Peyer's patch (tissue), 4 donors: ENCODE results near the gene OR9A2. TPM values are rescaled to one million over a fixed set of nuclear protein-coding genes. Genes with fewer than 3 reads are reported as not detected.

ENCODE experiments used
- DNase-seq, 3 donors: peaks; one replicate each; pipeline ENCODE4 v3.0.0-alpha.2; 2017 to 2019
- H3K27ac ChIP-seq, 4 donors: fragments of 200-600 bp; sonication (generic); one replicate each; pipeline ENCODE4 v1.5.1; 2016 to 2019
- H3K27me3 ChIP-seq, 2 donors: fragments of 200-600 bp; sonication (generic); one replicate each; pipeline ENCODE4 v1.5.1; 2019
- H3K36me3 ChIP-seq, 3 donors: fragments of 200-600 bp; sonication (generic); one replicate each; pipeline ENCODE4 v1.5.1; 2016 to 2019
- H3K4me1 ChIP-seq, 4 donors: fragments of 200-600 bp; sonication (generic); one replicate each; pipeline ENCODE4 v1.5.1; 2016 to 2019
- H3K4me3 ChIP-seq, 4 donors: fragments of 200-600 bp; sonication (generic); 1 replicate in 3 of 4; 2 replicates in 1 of 4; pipeline ENCODE4 v1.5.1; 2016 to 2019; ENCODE audit warnings: mild to moderate bottlenecking in 1 of 4
- H3K9me3 ChIP-seq, 4 donors: fragments of 200-600 bp; sonication (generic); one replicate each; pipeline ENCODE4 v1.5.1; 2016 to 2019; ENCODE audit warnings: mild to moderate bottlenecking in 1 of 4
- POLR2A ChIP-seq, 2 donors: fragments of 450-650 bp; IDR thresholded peaks; one replicate each; pipeline ENCODE4 v1.5.1; 2017; ENCODE audit warnings: antibody characterized with exemption in 2 of 2, mild to moderate bottlenecking in 2 of 2, moderate library complexity in 2 of 2
- total RNA-seq, 4 donors: library from RNA; depleted of rRNA; stranded (reverse); fragments of >200 nt; gene quantifications; one replicate each; pipeline ENCODE4 v1.1.0, GENCODE V29; 2016
- TF ChIP-seq, protein P1 (sequence below), 6 experiments: fragments of 450-650 bp in 4 of 6; fragments of 200-600 bp in 2 of 6; sonication (generic) in 1 of 6; IDR thresholded peaks; one replicate each; pipeline ENCODE4 v1.5.1; 2017 to 2019; ENCODE audit warnings: antibody characterized with exemption in 6 of 6, mild to moderate bottlenecking in 3 of 6, moderate library complexity in 1 of 6

OR9A2 gene
- total RNA-seq, 4 donors from 2014 or later: not detected

- H3K27me3 ChIP-seq: no peaks in the 10 kb centered on the region
- DNase-seq: no peak
- H3K9me3 ChIP-seq: no peaks in the 10 kb centered on the region
- no peak for TF ChIP-seq POLR2A (IDR thresholded peaks at IDR 0.05)
- TF ChIP-seq, protein P1, sequence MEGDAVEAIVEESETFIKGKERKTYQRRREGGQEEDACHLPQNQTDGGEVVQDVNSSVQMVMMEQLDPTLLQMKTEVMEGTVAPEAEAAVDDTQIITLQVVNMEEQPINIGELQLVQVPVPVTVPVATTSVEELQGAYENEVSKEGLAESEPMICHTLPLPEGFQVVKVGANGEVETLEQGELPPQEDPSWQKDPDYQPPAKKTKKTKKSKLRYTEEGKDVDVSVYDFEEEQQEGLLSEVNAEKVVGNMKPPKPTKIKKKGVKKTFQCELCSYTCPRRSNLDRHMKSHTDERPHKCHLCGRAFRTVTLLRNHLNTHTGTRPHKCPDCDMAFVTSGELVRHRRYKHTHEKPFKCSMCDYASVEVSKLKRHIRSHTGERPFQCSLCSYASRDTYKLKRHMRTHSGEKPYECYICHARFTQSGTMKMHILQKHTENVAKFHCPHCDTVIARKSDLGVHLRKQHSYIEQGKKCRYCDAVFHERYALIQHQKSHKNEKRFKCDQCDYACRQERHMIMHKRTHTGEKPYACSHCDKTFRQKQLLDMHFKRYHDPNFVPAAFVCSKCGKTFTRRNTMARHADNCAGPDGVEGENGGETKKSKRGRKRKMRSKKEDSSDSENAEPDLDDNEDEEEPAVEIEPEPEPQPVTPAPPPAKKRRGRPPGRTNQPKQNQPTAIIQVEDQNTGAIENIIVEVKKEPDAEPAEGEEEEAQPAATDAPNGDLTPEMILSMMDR (IDR thresholded peaks at IDR 0.05): no peak
- no peak overlapping the region for H3K27ac ChIP-seq
- no peaks in the 10 kb centered on the region for H3K4me1 ChIP-seq
- H3K36me3 ChIP-seq: no peaks in the 10 kb centered on the region
- no peak overlapping the region for H3K4me3 ChIP-seq
These were observed 14.5 kb downstream of the OR9A2 start for GRCh38 chr7:143012409-143012808.

DNA sequence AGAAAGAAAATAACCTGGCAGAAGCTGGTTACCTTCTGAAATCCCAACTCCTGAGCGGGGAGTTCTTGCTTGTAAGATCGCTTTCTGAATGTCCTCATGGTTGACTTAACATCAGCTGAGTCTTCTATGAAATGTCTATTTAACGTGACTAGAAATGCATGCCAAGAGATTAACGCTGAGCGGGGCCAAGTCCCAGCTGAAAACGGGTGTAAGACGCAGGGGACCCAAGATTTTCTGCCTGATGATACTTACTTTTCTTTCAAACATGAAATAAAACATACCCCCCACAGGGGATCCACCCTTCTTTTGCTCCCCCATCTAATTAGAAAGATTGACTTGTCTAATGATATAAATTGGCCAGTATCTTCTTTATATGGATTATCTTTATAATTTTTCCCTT is 14.9 kb downstream of the OR9A2 start:
- no peaks in the 10 kb centered on the region for H3K36me3 ChIP-seq
- TF ChIP-seq, protein P1 (IDR thresholded peaks at IDR 0.05): no peak
- TF ChIP-seq POLR2A (IDR thresholded peaks at IDR 0.05): no peak
- H3K9me3 ChIP-seq: no peaks in the 10 kb centered on the region
- H3K4me1 ChIP-seq: no peaks in the 10 kb centered on the region
- DNase-seq: no peak
- H3K27ac ChIP-seq: no peak overlapping the region
- no peak overlapping the region for H3K4me3 ChIP-seq
- H3K27me3 ChIP-seq: no peaks in the 10 kb centered on the region

DNA sequence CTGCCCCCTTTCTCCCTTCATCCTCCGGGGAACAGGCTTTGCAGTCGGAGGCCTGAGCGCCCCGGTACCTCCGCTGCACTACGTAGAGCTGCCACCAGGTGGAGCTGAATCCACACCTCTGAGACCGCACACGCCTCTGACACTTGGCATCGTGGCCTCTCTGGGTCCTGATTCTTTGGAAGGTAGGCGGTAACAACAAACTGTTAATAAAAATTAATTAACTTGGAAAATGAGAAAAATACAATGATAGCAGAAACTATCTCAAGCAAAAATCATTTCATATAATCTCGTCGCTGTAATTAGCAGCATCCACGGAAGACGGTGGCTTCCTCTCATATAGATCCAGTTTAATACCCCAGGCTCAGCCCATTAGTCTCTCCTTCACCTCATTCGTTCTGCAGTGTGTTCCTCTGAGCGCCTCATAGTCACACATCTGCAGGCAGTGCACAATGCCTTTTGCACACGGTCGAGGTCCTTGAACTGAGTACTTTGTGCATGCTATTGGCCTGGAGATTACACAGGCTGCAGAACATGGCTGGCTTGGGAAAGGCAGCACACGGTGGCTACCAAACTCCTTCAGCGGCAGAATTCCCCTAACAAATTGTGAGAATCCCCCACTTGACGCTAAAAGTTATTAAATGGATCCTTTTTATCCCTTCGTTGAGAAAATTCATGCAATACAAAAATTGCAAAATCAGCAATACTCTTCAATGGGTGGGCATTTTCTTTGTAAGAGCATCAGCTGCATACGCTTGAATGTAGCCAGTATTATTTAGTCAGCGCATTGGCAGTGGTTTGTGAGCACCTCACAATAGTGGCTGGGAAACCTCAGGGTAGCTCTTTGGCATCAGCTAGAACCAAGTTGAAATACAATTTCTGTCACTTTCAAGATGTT is 18.7 kb downstream of the OR9A2 start:
- H3K27ac ChIP-seq: no peak overlapping the region
- H3K27me3 ChIP-seq: no peaks in the 10 kb centered on the region
- H3K4me3 ChIP-seq: no peak overlapping the region
- DNase-seq: peak; percentile 79 to 92 (median 85)
- no peaks in the 10 kb centered on the region for H3K9me3 ChIP-seq
- H3K36me3 ChIP-seq: no peaks in the 10 kb centered on the region
- TF ChIP-seq, protein P1 (IDR thresholded peaks at IDR 0.05): peak; percentile 84 to 94 (median 93)
- no peak for TF ChIP-seq POLR2A (IDR thresholded peaks at IDR 0.05)
- H3K4me1 ChIP-seq: no peaks in the 10 kb centered on the region

DNA sequence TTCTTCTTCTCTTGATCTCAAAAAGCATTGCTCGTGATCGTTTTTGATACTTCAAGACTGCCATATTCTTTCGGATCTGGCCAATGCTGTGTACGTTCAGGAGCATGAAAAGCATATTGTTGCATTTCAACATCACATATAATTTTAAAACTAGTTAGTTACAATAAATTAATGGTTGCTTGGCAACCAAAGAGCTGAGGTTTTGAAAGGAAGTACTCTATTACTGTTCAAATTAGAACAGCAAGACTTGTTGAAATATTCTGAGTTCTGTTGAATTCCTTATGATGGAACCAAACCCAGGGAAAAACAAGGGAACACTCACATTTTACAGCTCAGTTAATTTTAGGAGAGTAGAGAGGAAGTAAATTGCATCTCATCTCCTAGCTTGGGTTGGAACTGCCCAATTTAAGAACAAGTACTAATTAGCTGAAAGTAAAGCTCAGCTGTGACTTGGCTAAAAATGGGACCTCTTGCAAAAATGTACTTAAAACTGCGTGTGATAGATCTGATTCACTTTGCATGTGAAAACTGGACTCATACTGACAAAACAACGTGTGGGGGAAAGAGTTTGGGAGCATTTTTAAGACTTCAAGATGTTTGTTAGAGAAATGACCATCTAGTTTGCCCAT is 21.2 kb downstream of the OR9A2 start:
- H3K36me3 ChIP-seq: no peaks in the 10 kb centered on the region
- H3K27ac ChIP-seq: no peak overlapping the region
- no peak for DNase-seq
- no peaks in the 10 kb centered on the region for H3K27me3 ChIP-seq
- TF ChIP-seq, protein P1 (IDR thresholded peaks at IDR 0.05): no peak
- TF ChIP-seq POLR2A (IDR thresholded peaks at IDR 0.05): no peak
- H3K9me3 ChIP-seq: no peaks in the 10 kb centered on the region
- H3K4me3 ChIP-seq: no peak overlapping the region
- H3K4me1 ChIP-seq: no peaks in the 10 kb centered on the region

GRCh38 chr7:143003393-143004051 is 23.4 kb downstream of the OR9A2 start:
- DNase-seq: no peak
- no peaks in the 10 kb centered on the region for H3K36me3 ChIP-seq
- TF ChIP-seq POLR2A (IDR thresholded peaks at IDR 0.05): no peak
- TF ChIP-seq, protein P1 (IDR thresholded peaks at IDR 0.05): peak; percentile 71 to 82 (median 78)
- H3K9me3 ChIP-seq: no peaks in the 10 kb centered on the region
- peak overlapping the region in 2 of 4 donors; percentile 15 to 22 for H3K4me3 ChIP-seq
- H3K27ac ChIP-seq: no peak overlapping the region
- no peaks in the 10 kb centered on the region for H3K27me3 ChIP-seq
- H3K4me1 ChIP-seq: no peaks in the 10 kb centered on the region
